GM21717 (cell line): Measurements from ENCODE around the gene TUBA3D.
"Not testable (repeated sequence)": the region's sequence is repeated elsewhere in the genome, so short reads cannot be mapped to it uniquely, and the experiment has no call there.

Source experiments
- ATAC-seq: cut with Tn5 transposase; IDR thresholded peaks from one replicate; pipeline ENCODE4 v1.9.1; 2021; ENCODE audit warnings: mild to moderate bottlenecking, moderate library complexity; ENCODE audit not compliant: unreplicated experiment

The TUBA3D gene

GRCh38 chr2:131483981-131484820, 8.3 kb downstream of the TUBA3D start:
- ATAC-seq: not testable (repeated sequence)

- ATAC-seq: not testable (repeated sequence)
These were observed 9.1 kb downstream of the TUBA3D start for GRCh38 chr2:131484906-131485460.

- not testable (repeated sequence) for ATAC-seq
These were observed 10.4 kb downstream of the TUBA3D start for GRCh38 chr2:131486201-131486902.

- ATAC-seq: no peak
These were observed 12.6 kb downstream of the TUBA3D start for GRCh38 chr2:131488306-131489205.

GRCh38 chr2:131490616-131491468, 14.9 kb downstream of the TUBA3D start:
- ATAC-seq: not testable (repeated sequence)

- peak; percentile 12 for ATAC-seq
These were observed 15.5 kb downstream of the TUBA3D start for GRCh38 chr2:131491469-131491836.

GRCh38 chr2:131492015-131492417, 16.1 kb downstream of the TUBA3D start, which contains the start of gene MZT2A:
Gene MZT2A, minus strand, starts transcription at chr2:131492397. Its CDS starts 21 bp downstream, at chr2:131492376.
- peak; percentile 12 for ATAC-seq

- ATAC-seq: peak; percentile 72
These were observed 16.7 kb downstream of the TUBA3D start for GRCh38 chr2:131492418-131493198.

GRCh38 chr2:131493199-131493968, 17.5 kb downstream of the TUBA3D start:
- peak; percentile 22 for ATAC-seq

GRCh38 chr2:131495506-131495905, 19.6 kb downstream of the TUBA3D start:
- ATAC-seq: not testable (repeated sequence)

- peak; percentile 88 for ATAC-seq
These were observed 22.5 kb downstream of the TUBA3D start for GRCh38 chr2:131498321-131498973.

- not testable (repeated sequence) for ATAC-seq
These were observed 27.7 kb downstream of the TUBA3D start for GRCh38 chr2:131503587-131503986.

GRCh38 chr2:131504082-131504750, 28.3 kb downstream of the TUBA3D start:
- not testable (repeated sequence) for ATAC-seq

GRCh38 chr2:131509615-131510014, 33.7 kb downstream of the TUBA3D start:
- ATAC-seq: no peak

GRCh38 chr2:131511291-131511968, 35.5 kb downstream of the TUBA3D start:
- not testable (repeated sequence) for ATAC-seq
